Body of pancreas (tissue), 4 donors: ENCODE results near the gene OLAH.

Experiments
- POLR2A ChIP-seq, 3 donors: fragments of 450-650 bp; IDR thresholded peaks; one replicate each; pipeline ENCODE4 v1.6.1; 2016; ENCODE audit warnings: antibody characterized with exemption in 3 of 3, mild to moderate bottlenecking in 2 of 3
- TF ChIP-seq, protein P1 (sequence below), 7 experiments: fragments of 450-650 bp in 4 of 7; fragments of 200-600 bp in 3 of 7; sonication (generic) in 3 of 7; IDR thresholded peaks; one replicate each; pipeline ENCODE4 v1.5.1; 2016 to 2019; ENCODE audit warnings: antibody characterized with exemption in 7 of 7

DNA sequence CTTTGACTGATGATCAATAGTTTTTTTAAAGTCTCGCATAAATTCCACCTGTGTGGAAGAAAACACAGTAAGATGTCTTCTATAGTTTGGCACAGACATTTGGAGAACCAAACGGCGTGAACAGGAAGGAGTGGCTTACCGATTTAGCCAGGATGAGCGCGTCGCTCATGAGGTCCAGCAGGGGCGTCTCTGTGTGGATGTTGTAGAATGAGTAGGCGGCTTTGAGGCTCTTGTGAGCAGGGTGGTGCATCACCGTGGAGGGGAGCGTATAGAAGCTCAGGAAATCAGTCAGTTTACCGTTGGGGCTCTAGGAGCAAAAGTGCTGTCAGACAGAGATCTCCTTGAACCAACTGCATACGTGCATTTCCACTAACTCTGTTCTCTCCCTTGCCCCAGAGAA is 68.9 kb downstream of the OLAH start:
- TF ChIP-seq, protein P1, sequence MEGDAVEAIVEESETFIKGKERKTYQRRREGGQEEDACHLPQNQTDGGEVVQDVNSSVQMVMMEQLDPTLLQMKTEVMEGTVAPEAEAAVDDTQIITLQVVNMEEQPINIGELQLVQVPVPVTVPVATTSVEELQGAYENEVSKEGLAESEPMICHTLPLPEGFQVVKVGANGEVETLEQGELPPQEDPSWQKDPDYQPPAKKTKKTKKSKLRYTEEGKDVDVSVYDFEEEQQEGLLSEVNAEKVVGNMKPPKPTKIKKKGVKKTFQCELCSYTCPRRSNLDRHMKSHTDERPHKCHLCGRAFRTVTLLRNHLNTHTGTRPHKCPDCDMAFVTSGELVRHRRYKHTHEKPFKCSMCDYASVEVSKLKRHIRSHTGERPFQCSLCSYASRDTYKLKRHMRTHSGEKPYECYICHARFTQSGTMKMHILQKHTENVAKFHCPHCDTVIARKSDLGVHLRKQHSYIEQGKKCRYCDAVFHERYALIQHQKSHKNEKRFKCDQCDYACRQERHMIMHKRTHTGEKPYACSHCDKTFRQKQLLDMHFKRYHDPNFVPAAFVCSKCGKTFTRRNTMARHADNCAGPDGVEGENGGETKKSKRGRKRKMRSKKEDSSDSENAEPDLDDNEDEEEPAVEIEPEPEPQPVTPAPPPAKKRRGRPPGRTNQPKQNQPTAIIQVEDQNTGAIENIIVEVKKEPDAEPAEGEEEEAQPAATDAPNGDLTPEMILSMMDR (IDR thresholded peaks at IDR 0.05): no peak
- TF ChIP-seq POLR2A (IDR thresholded peaks at IDR 0.05): no peak
